K562 (cell line): ENCODE measurements around the gene MEA1. TPM values are rescaled to one million over a fixed set of nuclear protein-coding genes. Genes with fewer than 3 reads are reported as not detected.

ENCODE experiments used
- CLOCK ChIP-seq: fragments of 250-450 bp; sonication (Bioruptor Pico); IDR thresholded peaks from 2 replicates; pipeline ENCODE4 v1.4.0; 2020; ENCODE audit warnings: mild to moderate bottlenecking, moderate library complexity, borderline replicate concordance
- ESRRA ChIP-seq: fragments of 450-650 bp; IDR thresholded peaks from 2 replicates; pipeline ENCODE4 v1.6.1; 2014; ENCODE audit warnings: low read depth, mild to moderate bottlenecking, moderate library complexity, borderline replicate concordance
- HCFC1 ChIP-seq: IDR thresholded peaks from 2 replicates; pipeline ENCODE4 v1.6.1; 2012; ENCODE audit warnings: low read depth, low read length, improper control_type of control experiment
- JUNB ChIP-seq: fragments of 450-650 bp; formaldehyde crosslinking; conservative IDR thresholded peaks from 2 replicates; pipeline ENCODE4 v1.4.0; 2020; ENCODE audit warnings: mild to moderate bottlenecking
- JUND ChIP-seq, 2 experiments: IDR thresholded peaks; 2 replicates in 1 of 2; 3 replicates in 1 of 2; pipeline ENCODE4 v1.6.1; 2011; ENCODE audit warnings: borderline replicate concordance in 2 of 2, low read depth in 2 of 2, low read length in 2 of 2, improper control_type of control experiment in 1 of 2, missing biosample characterization in 1 of 2, missing genetic modification characterization in 1 of 2, missing genetic modification reagents in 1 of 2
- MAZ ChIP-seq, 2 experiments: fragments of 450-650 bp in 1 of 2; sonication (generic) in 1 of 2; formaldehyde crosslinking; IDR thresholded peaks in 1 of 2; conservative IDR thresholded peaks in 1 of 2; 2 replicates each; pipeline versions ENCODE4 v1.4.0 to v1.5.0; 2020; ENCODE audit warnings: mild to moderate bottlenecking in 1 of 2, missing genetic modification reagents in 1 of 2
- SFPQ ChIP-seq: fragments of 200-400 bp; formaldehyde crosslinking; IDR thresholded peaks from 2 replicates; pipeline ENCODE4 v1.6.1; 2017; ENCODE audit warnings: mild to moderate bottlenecking, low read depth, low read length, moderate library complexity
- TBP ChIP-seq: optimal IDR thresholded peaks from 2 replicates; pipeline ENCODE3; 2011; ENCODE audit warnings: low read depth, low read length, improper control_type of control experiment
- U2AF1 ChIP-seq: fragments of 200-400 bp; formaldehyde crosslinking; optimal IDR thresholded peaks from 2 replicates; pipeline ENCODE3; 2017; ENCODE audit warnings: mild to moderate bottlenecking, low read depth, low read length, moderate library complexity
- ZNF239 ChIP-seq: fragments of 250-450 bp; sonication (Bioruptor Pico); IDR thresholded peaks from 2 replicates; pipeline ENCODE4 v1.4.0; 2020; ENCODE audit warnings: mild to moderate bottlenecking
- ZNF274 ChIP-seq: IDR thresholded peaks from 2 replicates; pipeline ENCODE4 v1.6.1; 2011; ENCODE audit warnings: low read depth, mild to moderate bottlenecking, low read length, moderate library complexity, borderline replicate concordance
- ZNF384 ChIP-seq: IDR thresholded peaks from 2 replicates; pipeline ENCODE4 v1.6.1; 2012; ENCODE audit warnings: low read depth, low read length, improper control_type of control experiment
- polyA plus RNA-seq, 8 experiments: library from polyadenylated mRNA; depleted of rRNA in 4 of 8; stranded (reverse) in 5 of 8; unstranded in 3 of 8; fragments of >200 nt; fragmentation: Nextera tagmentation in 2 of 8; fragmentation: Illumina TruSeq in 1 of 8; extraction: Ambion mirVana in 2 of 8; extraction: Trizol in 1 of 8; gene quantifications; 2 replicates each; pipeline versions ENCODE4 v1.2.1 to v1.2.3, GENCODE V29; 2011 to 2014; ENCODE audit warnings: inconsistent platforms in 1 of 8, missing spikeins in 1 of 8
- total RNA-seq, 7 experiments: library from RNA; depleted of rRNA in 6 of 7; stranded (reverse); fragments of >200 nt in 6 of 7; fragmentation: Illumina TruSeq in 2 of 7; extraction: Trizol in 2 of 7; gene quantifications; 2 replicates each; pipeline versions ENCODE4 v1.2.1 to v1.2.3, GENCODE V29; 2011 to 2021; ENCODE audit warnings: low replicate concordance in 1 of 7
- TF ChIP-seq, protein P1 (sequence below): fragments of 450-650 bp; IDR thresholded peaks from 2 replicates; pipeline ENCODE4 v1.6.1; 2018; ENCODE audit not compliant: partially characterized antibody
- TF ChIP-seq, protein P2 (sequence below): fragments of 200-800 bp; sonication (Bioruptor generic); IDR thresholded peaks from 2 replicates; pipeline ENCODE4 v1.6.1; 2017; ENCODE audit warnings: missing genetic modification characterization, missing compliant biosample characterization

The MEA1 gene
- total and polyA plus RNA-seq, 9 of the 15 experiments (the other 6 are each of a cell fraction or from before 2014, with no cell fraction given) = 86.8 to 210 (median 152) TPM

DNA sequence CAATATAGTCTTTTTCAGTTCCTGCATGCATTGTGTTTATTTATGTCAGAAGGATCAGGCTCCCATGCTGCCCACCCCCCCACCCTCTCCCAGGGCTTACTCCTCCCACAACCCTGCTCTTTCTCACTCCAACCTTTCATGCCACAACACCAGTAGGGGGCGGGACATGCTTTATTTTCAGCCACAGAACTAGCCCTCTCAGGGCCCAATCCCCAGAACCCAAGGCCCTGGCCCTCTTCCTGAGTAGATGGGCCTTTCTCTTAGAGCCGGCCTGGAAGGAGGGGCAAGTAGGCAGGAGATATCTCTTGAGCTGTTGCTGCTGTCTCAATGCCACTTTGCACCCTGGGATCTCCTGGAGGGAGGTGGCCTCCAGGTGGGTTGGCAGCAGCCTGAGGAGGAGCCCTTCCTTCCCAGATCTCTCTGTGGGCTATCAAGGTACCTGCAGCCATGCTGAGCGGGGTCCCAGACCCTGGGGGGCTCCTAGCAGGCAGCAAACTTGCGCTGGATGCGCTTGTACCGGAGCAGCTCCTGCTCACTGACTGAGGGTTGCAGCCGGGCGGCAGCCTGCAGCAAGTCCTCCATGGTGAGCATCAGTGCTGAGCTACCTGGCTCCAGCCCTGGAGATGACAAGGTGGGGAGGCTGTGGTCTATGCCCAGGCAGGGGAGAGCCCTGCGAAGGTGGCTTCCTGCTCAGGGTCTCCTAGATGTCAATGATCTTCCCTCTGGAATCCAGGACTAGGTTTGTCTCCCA is 49.7 kb downstream of the MEA1 start (continued):
- TF ChIP-seq, protein P1, sequence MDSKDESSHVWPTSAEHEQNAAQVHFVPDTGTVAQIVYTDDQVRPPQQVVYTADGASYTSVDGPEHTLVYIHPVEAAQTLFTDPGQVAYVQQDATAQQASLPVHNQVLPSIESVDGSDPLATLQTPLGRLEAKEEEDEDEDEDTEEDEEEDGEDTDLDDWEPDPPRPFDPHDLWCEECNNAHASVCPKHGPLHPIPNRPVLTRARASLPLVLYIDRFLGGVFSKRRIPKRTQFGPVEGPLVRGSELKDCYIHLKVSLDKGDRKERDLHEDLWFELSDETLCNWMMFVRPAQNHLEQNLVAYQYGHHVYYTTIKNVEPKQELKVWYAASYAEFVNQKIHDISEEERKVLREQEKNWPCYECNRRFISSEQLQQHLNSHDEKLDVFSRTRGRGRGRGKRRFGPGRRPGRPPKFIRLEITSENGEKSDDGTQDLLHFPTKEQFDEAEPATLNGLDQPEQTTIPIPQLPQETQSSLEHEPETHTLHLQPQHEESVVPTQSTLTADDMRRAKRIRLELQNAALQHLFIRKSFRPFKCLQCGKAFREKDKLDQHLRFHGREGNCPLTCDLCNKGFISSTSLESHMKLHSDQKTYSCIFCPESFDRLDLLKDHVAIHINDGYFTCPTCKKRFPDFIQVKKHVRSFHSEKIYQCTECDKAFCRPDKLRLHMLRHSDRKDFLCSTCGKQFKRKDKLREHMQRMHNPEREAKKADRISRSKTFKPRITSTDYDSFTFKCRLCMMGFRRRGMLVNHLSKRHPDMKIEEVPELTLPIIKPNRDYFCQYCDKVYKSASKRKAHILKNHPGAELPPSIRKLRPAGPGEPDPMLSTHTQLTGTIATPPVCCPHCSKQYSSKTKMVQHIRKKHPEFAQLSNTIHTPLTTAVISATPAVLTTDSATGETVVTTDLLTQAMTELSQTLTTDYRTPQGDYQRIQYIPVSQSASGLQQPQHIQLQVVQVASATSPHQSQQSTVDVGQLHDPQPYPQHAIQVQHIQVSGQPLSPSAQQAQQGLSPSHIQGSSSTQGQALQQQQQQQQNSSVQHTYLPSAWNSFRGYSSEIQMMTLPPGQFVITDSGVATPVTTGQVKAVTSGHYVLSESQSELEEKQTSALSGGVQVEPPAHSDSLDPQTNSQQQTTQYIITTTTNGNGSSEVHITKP = no peak
- TF ChIP-seq ZNF274 (no peak), JUND (IDR thresholded peaks at IDR 0.05; ENCODE audit: borderline replicate concordance, low read depth, low read length) (0 out of 2 replicates have a peak, but pooled peaks have one; percentile 27), JUND (tag; IDR thresholded peaks at IDR 0.05; ENCODE audit: borderline replicate concordance, low read depth, low read length) (no peak), HCFC1 (0 out of 2 replicates have a peak, but pooled peaks have one; percentile 17), CLOCK (no peak), ESRRA (no peak), U2AF1 (no peak), ZNF239 (no peak), TBP (no peak), SFPQ (no peak), ZNF384 (0 out of 2 replicates have a peak, but pooled peaks have one; percentile 15), JUNB (CRISPR knock-in tag) (no peak), MAZ (CRISPR knock-in tag; conservative IDR thresholded peaks at IDR 0.05 in 1 of 2, IDR thresholded peaks at IDR 0.05 in 1 of 2) (peak in 1 of 2 experiments; percentile 69; a peak in 2 of 4 replicates)
- TF ChIP-seq, protein P2, sequence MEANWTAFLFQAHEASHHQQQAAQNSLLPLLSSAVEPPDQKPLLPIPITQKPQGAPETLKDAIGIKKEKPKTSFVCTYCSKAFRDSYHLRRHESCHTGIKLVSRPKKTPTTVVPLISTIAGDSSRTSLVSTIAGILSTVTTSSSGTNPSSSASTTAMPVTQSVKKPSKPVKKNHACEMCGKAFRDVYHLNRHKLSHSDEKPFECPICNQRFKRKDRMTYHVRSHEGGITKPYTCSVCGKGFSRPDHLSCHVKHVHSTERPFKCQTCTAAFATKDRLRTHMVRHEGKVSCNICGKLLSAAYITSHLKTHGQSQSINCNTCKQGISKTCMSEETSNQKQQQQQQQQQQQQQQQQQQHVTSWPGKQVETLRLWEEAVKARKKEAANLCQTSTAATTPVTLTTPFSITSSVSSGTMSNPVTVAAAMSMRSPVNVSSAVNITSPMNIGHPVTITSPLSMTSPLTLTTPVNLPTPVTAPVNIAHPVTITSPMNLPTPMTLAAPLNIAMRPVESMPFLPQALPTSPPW (CRISPR knock-in tag) = peak; percentile 69
